ENCODE results near the gene ST8SIA2.

- no peak for TF ChIP-seq POLR2A (IDR thresholded peaks at IDR 0.05)
- no peak for TF ChIP-seq CTCF (IDR thresholded peaks at IDR 0.05)
Measured at GRCh38 chr15:92462424-92463125, 68.9 kb downstream of the ST8SIA2 start.

All from Peyer's patch (tissue), 4 donors.